Liver (tissue), 9 donors: ENCODE data around the gene CCNI2. TPM values are rescaled to one million over a fixed set of nuclear protein-coding genes. Genes with fewer than 3 reads are reported as not detected.
A peak's percentile ranks its signal among the peaks of the same experiment; 100 is the strongest.

ENCODE experiments used
- DNase-seq: peaks from one replicate; pipeline ENCODE4 v3.0.0-alpha.2; 2017; ENCODE audit warnings: low spot score
- H3K27ac ChIP-seq, 2 donors: one replicate each; pipeline ENCODE4 v1.7.0; 2013; ENCODE audit warnings: inconsistent platforms in 2 of 2, low read length in 2 of 2, control low read depth in 1 of 2, low read depth in 1 of 2, mild to moderate bottlenecking in 1 of 2
- H3K27me3 ChIP-seq, 4 donors: one replicate each; pipeline versions ENCODE4 v1.6.1 to v1.7.0; 2013; ENCODE audit warnings: low read length in 3 of 4, inconsistent platforms in 1 of 4, mild to moderate bottlenecking in 1 of 4, moderate library complexity in 1 of 4; ENCODE audit not compliant: control insufficient read depth in 4 of 4, insufficient read depth in 4 of 4
- H3K36me3 ChIP-seq, 4 donors: one replicate each; pipeline versions ENCODE4 v1.6.1 to v1.7.0; 2013; ENCODE audit warnings: low read length in 3 of 4, mild to moderate bottlenecking in 3 of 4, low read depth in 1 of 4, moderate library complexity in 1 of 4; ENCODE audit not compliant: control insufficient read depth in 4 of 4, insufficient read depth in 3 of 4
- H3K4me1 ChIP-seq, 4 donors: one replicate each; pipeline versions ENCODE4 v1.6.1 to v1.7.0; 2013; ENCODE audit warnings: low read length in 3 of 4, mild to moderate bottlenecking in 3 of 4, moderate library complexity in 1 of 4; ENCODE audit not compliant: control insufficient read depth in 4 of 4, insufficient read depth in 4 of 4
- H3K4me3 ChIP-seq, 3 donors: one replicate each; pipeline versions ENCODE4 v1.6.1 to v1.7.0; 2013; ENCODE audit warnings: low read length in 3 of 3, control low read depth in 1 of 3, low read depth in 1 of 3, mild to moderate bottlenecking in 1 of 3
- H3K9ac ChIP-seq, 2 donors: one replicate each; pipeline ENCODE4 v1.7.0; 2013; ENCODE audit warnings: low read length in 2 of 2, mild to moderate bottlenecking in 2 of 2, moderate library complexity in 2 of 2, control low read depth in 1 of 2, low read depth in 1 of 2
- H3K9me3 ChIP-seq, 4 donors: one replicate each; pipeline versions ENCODE4 v1.6.1 to v1.7.0; 2013; ENCODE audit warnings: low read length in 3 of 4; ENCODE audit not compliant: control insufficient read depth in 4 of 4
- CTCF ChIP-seq: fragments of 150-350 bp; IDR thresholded peaks from 2 replicates; pipeline ENCODE4 v1.5.1; 2017; ENCODE audit warnings: improper control_type of control experiment, low read depth, low read length; ENCODE audit not compliant: missing input control
- FOXA1 ChIP-seq: IDR thresholded peaks from 2 replicates; pipeline ENCODE4 v1.6.1; 2016; ENCODE audit warnings: antibody characterized with exemption
- FOXA2 ChIP-seq: IDR thresholded peaks from 2 replicates; pipeline ENCODE4 v1.6.1; 2016; ENCODE audit warnings: antibody characterized with exemption
- GABPA ChIP-seq, 2 donors: IDR thresholded peaks in 1 of 2; conservative IDR thresholded peaks in 1 of 2; 2 replicates each; pipeline ENCODE4 v1.6.1; 2016; ENCODE audit warnings: antibody characterized with exemption in 2 of 2, mild to moderate bottlenecking in 1 of 2, moderate library complexity in 1 of 2
- HNF4A ChIP-seq, 2 donors: conservative IDR thresholded peaks; 2 replicates each; pipeline ENCODE4 v1.6.1; 2016; ENCODE audit warnings: antibody characterized with exemption in 2 of 2, mild to moderate bottlenecking in 2 of 2
- HNF4G ChIP-seq: IDR thresholded peaks from 2 replicates; pipeline ENCODE4 v1.6.1; 2016; ENCODE audit warnings: antibody characterized with exemption
- JUND ChIP-seq, 2 donors: IDR thresholded peaks; 2 replicates each; pipeline ENCODE4 v1.6.1; 2016; ENCODE audit warnings: antibody characterized with exemption in 2 of 2
- MAX ChIP-seq: IDR thresholded peaks from 2 replicates; pipeline ENCODE4 v1.6.1; 2016; ENCODE audit warnings: antibody characterized with exemption
- NR2F2 ChIP-seq: IDR thresholded peaks from 2 replicates; pipeline ENCODE4 v1.6.1; 2016; ENCODE audit warnings: antibody characterized with exemption
- RAD21 ChIP-seq, 2 donors: IDR thresholded peaks; 2 replicates each; pipeline ENCODE4 v1.6.1; 2016; ENCODE audit warnings: antibody characterized with exemption in 2 of 2, mild to moderate bottlenecking in 2 of 2
- REST ChIP-seq: IDR thresholded peaks from 2 replicates; pipeline ENCODE4 v1.6.1; 2016; ENCODE audit warnings: antibody characterized with exemption, mild to moderate bottlenecking
- RXRA ChIP-seq, 2 donors: IDR thresholded peaks; 2 replicates each; pipeline ENCODE4 v1.6.1; 2017 to 2018; ENCODE audit warnings: antibody characterized with exemption in 2 of 2, mild to moderate bottlenecking in 1 of 2
- TAF1 ChIP-seq: conservative IDR thresholded peaks from 2 replicates; pipeline ENCODE4 v1.6.1; 2016; ENCODE audit warnings: antibody characterized with exemption, mild to moderate bottlenecking
- YY1 ChIP-seq: IDR thresholded peaks from 2 replicates; pipeline ENCODE4 v1.6.1; 2016; ENCODE audit warnings: antibody characterized with exemption, mild to moderate bottlenecking
- ZBTB33 ChIP-seq: IDR thresholded peaks from 2 replicates; pipeline ENCODE4 v1.6.1; 2016; ENCODE audit warnings: antibody characterized with exemption
- WGBS: extraction: QIAGEN DNeasy Blood & Tissue Kit; methylation state at CpG from one replicate; pipeline ENCODE4 v1.1.7; 2013; 5-methylcytosine and 5-hydroxymethylcytosine counted together
- polyA plus RNA-seq, 2 donors: library from polyadenylated mRNA; stranded (reverse) in 1 of 2; unstranded in 1 of 2; fragments of 200-250 nt in 1 of 2; fragments of >200 nt in 1 of 2; fragmentation: Nextera tagmentation in 1 of 2; extraction: Ambion mirVana in 1 of 2; gene quantifications; one replicate each; pipeline versions ENCODE4 v1.2.1 to v1.2.3, GENCODE V29; 2013 to 2015
- total RNA-seq, 2 donors: library from RNA; depleted of rRNA; stranded (reverse); fragments of >200 nt; gene quantifications; one replicate each; pipeline ENCODE4 v1.2.3, GENCODE V29; 2014
- donor health status: healthy.
- donor health status: healthy.
- donor health status: healthy.
- donor health status: healthy.
- donor health status: healthy.

The CCNI2 gene
- total and polyA plus RNA-seq, 4 donors = 0.02 to 0.57 (median 0.11) TPM

GRCh38 chr5:132771503-132771998 is 24.3 kb downstream of the CCNI2 start:
- Histone ChIP-seq H3K4me3 (no peak overlapping the region), H3K9ac (no peak overlapping the region), H3K9me3 (no peaks in the 10 kb centered on the region), H3K27me3 (no peaks in the 10 kb centered on the region), H3K36me3 (no peaks in the 10 kb centered on the region), H3K4me1 (peaks cover 0 to 11% (median 4%) of the 10 kb centered on the region in 4 donors), H3K27ac (no peak overlapping the region)
- no peak for DNase-seq
- 64% methylated on average over 8 of the region's 8 CpGs for WGBS
- TF ChIP-seq MAX (no peak), ZBTB33 (no peak), YY1 (no peak), RXRA (IDR thresholded peaks at IDR 0.05) (peak in 1 of 2 donors; percentile 17), FOXA1 (no peak), NR2F2 (peak; percentile 60), GABPA (IDR thresholded peaks at IDR 0.05 in 1 of 2, conservative IDR thresholded peaks at IDR 0.05 in 1 of 2) (no peak), FOXA2 (no peak)

- Histone ChIP-seq H3K9me3 (no peaks in the 10 kb centered on the region), H3K36me3 (no peaks in the 10 kb centered on the region), H3K27me3 (no peaks in the 10 kb centered on the region), H3K4me3 (no peak overlapping the region), H3K4me1 (peaks cover 0 to 16% (median 4%) of the 10 kb centered on the region in 4 donors), H3K27ac (no peak overlapping the region), H3K9ac (no peak overlapping the region)
- no peak for TF ChIP-seq MAX
- TF ChIP-seq HNF4G = no peak
- TF ChIP-seq JUND (IDR thresholded peaks at IDR 0.05) = no peak
- no peak for TF ChIP-seq RAD21 (IDR thresholded peaks at IDR 0.05)
- no peak for TF ChIP-seq NR2F2
- no peak for TF ChIP-seq REST
- no peak for TF ChIP-seq FOXA1
- TF ChIP-seq CTCF = no peak
- TF ChIP-seq GABPA (IDR thresholded peaks at IDR 0.05 in 1 of 2, conservative IDR thresholded peaks at IDR 0.05 in 1 of 2) = no peak
- no peak for TF ChIP-seq HNF4A (conservative IDR thresholded peaks at IDR 0.05)
- TF ChIP-seq TAF1 = no peak
- TF ChIP-seq FOXA2 = no peak
- TF ChIP-seq RXRA (IDR thresholded peaks at IDR 0.05) = no peak
- no peak for DNase-seq
- WGBS = 93% methylated on average over 8 of the region's 8 CpGs
Measured at GRCh38 chr5:132772291-132773070, 25.3 kb downstream of the CCNI2 start.
